Transverse colon (tissue), 4 donors: ENCODE data around the gene GPR32. TPM values are rescaled to one million over a fixed set of nuclear protein-coding genes. Genes with fewer than 3 reads are reported as not detected.
A peak's percentile ranks its signal among the peaks of the same experiment; 100 is the strongest.

Experiments
- DNase-seq: peaks from one replicate; pipeline ENCODE4 v3.0.0-alpha.2; 2019
- H3K27ac ChIP-seq, 4 donors: fragments of 200-600 bp; sonication (generic); 2 replicates each; pipeline ENCODE4 v1.5.1; 2016 to 2018; ENCODE audit warnings: inconsistent platforms in 4 of 4
- H3K27me3 ChIP-seq: fragments of 200-600 bp; sonication (generic); 2 replicates; pipeline ENCODE4 v1.5.1; 2017; ENCODE audit warnings: inconsistent platforms
- H3K36me3 ChIP-seq, 4 donors: fragments of 200-600 bp; sonication (generic); 2 replicates each; pipeline ENCODE4 v1.5.1; 2017 to 2019; ENCODE audit warnings: inconsistent platforms in 4 of 4
- H3K4me1 ChIP-seq, 4 donors: fragments of 200-600 bp; sonication (generic); 2 replicates each; pipeline ENCODE4 v1.5.1; 2017 to 2020; ENCODE audit warnings: inconsistent platforms in 4 of 4
- H3K4me3 ChIP-seq, 4 donors: fragments of 200-600 bp; sonication (generic); 1 replicate in 1 of 4; 2 replicates in 3 of 4; pipeline versions ENCODE4 v1.5.1 to v1.6.1; 2017 to 2019; ENCODE audit warnings: inconsistent platforms in 4 of 4
- H3K9me3 ChIP-seq, 2 donors: fragments of 200-600 bp; sonication (generic); 2 replicates each; pipeline ENCODE4 v1.5.1; 2017 to 2019; ENCODE audit warnings: inconsistent platforms in 2 of 2
- EP300 ChIP-seq: sonication (generic); formaldehyde crosslinking; IDR thresholded peaks from one replicate; pipeline ENCODE4 v1.6.1; 2017; ENCODE audit warnings: antibody characterized with exemption, low read depth
- POLR2A ChIP-seq: fragments of 450-650 bp; IDR thresholded peaks from one replicate; pipeline ENCODE4 v1.6.1; 2016; ENCODE audit warnings: antibody characterized with exemption, mild to moderate bottlenecking, moderate library complexity
- POLR2AphosphoS5 ChIP-seq, 3 donors: sonication (generic); formaldehyde crosslinking; IDR thresholded peaks; one replicate each; pipeline ENCODE4 v1.6.1; 2016; ENCODE audit warnings: antibody characterized with exemption in 3 of 3
- WGBS, 2 donors: methylation state at CpG; one replicate each; pipeline ENCODE4 v1.1.5; 2018; ENCODE audit warnings: low coverage in 1 of 2; 5-methylcytosine and 5-hydroxymethylcytosine counted together
- in situ Hi-C, 4 donors: fragments of 200-750 bp; cut with MboI; loops; one replicate each; pipeline versions ENCODE4 v1.15.0 to v1.15.1; 2017; ENCODE audit warnings: low sequenced_read_pairs in 3 of 4, low pct_ligation_motif_present in 1 of 4, low pct_unique_long_range_greater_than_20kb in 1 of 4
- intact Hi-C: fragments of 100-400 bp; cut with DNase I; formaldehyde crosslinking; loops from one replicate; pipeline ENCODE4 v1.15.1; 2023; ENCODE audit warnings: low total_unique reads
- total RNA-seq, 4 donors: library from RNA; depleted of rRNA; stranded (reverse); fragments of >200 nt; gene quantifications; one replicate each; pipeline ENCODE4 v1.1.0, GENCODE V29; 2016
- TF ChIP-seq, protein P1 (sequence below), 5 experiments: fragments of 200-600 bp in 3 of 5; fragments of 450-650 bp in 2 of 5; sonication (generic) in 3 of 5; IDR thresholded peaks; 1 replicate in 2 of 5; 2 replicates in 3 of 5; pipeline ENCODE4 v1.5.1; 2016 to 2017; ENCODE audit warnings: antibody characterized with exemption in 5 of 5, inconsistent platforms in 3 of 5, mild to moderate bottlenecking in 2 of 5, moderate library complexity in 1 of 5

Gene GPR32
- total RNA-seq, 4 donors from 2014 or later, result not detected

DNA sequence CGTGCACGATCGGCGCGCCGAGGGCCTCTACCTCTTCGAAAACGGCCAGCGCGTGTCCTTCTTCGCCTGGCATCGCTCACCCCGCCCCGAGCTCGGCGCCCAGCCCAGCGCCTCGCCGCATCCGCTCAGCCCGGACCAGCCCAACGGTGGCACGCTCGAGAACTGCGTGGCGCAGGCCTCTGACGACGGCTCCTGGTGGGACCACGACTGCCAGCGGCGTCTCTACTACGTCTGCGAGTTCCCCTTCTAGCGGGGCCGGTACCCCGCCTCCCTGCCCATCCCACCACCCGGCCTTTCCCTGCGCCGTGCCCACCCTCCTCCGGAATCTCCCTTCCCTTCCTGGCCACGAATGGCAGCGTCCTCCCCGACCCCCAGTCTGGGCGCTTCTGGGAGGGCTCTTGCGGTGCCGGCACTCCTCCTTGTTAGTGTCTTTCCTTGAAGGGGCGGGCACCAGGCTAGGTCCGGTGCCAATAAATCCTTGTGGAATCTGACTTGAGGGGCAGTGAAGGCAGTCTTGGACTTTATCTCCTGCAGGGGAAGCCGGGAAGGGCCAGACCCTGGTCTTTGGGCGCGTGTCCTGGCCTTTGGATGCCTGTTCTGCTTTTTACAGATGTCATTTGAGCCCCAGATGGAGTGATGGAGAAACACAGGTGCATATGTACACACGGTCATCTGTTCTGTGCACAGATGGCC, 44.9 kb upstream of the GPR32 start:
- Histone ChIP-seq H3K36me3 (no peaks in the 10 kb centered on the region), H3K27ac (peak overlapping the region; percentile 34 to 83 (median 64)), H3K4me1 (peaks cover 0 to 23% (median 16%) of the 10 kb centered on the region in 4 donors), H3K9me3 (no peaks in the 10 kb centered on the region), H3K4me3 (peak overlapping the region; percentile 26 to 62 (median 53)), H3K27me3 (peaks cover 49% of the 10 kb centered on the region)
- 5% methylated on average over 46 of the region's 52 CpGs; no CpG with 5 or more reads in 1 of the 2 donors for WGBS, 2 donors
- in situ Hi-C loops (no loop called here), intact Hi-C loops (no loop called here)
- TF ChIP-seq EP300 (no peak), POLR2AphosphoS5 (IDR thresholded peaks at IDR 0.05) (no peak), POLR2A (no peak)
- TF ChIP-seq, protein P1, sequence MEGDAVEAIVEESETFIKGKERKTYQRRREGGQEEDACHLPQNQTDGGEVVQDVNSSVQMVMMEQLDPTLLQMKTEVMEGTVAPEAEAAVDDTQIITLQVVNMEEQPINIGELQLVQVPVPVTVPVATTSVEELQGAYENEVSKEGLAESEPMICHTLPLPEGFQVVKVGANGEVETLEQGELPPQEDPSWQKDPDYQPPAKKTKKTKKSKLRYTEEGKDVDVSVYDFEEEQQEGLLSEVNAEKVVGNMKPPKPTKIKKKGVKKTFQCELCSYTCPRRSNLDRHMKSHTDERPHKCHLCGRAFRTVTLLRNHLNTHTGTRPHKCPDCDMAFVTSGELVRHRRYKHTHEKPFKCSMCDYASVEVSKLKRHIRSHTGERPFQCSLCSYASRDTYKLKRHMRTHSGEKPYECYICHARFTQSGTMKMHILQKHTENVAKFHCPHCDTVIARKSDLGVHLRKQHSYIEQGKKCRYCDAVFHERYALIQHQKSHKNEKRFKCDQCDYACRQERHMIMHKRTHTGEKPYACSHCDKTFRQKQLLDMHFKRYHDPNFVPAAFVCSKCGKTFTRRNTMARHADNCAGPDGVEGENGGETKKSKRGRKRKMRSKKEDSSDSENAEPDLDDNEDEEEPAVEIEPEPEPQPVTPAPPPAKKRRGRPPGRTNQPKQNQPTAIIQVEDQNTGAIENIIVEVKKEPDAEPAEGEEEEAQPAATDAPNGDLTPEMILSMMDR (IDR thresholded peaks at IDR 0.05), result no peak
- no peak for DNase-seq

DNA sequence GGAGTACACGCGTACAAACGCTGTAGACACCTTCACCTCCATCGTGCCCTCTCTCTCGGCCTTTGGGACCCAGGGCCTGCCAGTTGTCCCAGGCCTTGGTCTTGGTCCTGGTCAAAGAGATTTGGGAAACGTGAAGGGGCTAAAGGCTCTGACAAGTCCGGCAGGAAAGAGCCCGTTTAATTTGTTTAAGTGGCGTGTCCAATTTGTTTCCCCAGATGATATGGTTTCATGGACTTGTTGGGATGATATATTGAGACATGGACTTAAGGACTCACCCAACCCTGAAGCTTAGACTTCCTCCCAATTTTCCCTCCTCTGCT, 44.4 kb upstream of the GPR32 start:
- intact Hi-C loops, result no loop called here
- H3K27me3 ChIP-seq, result peaks cover 52% of the 10 kb centered on the region
- peak overlapping the region in 2 of 4 donors; percentile 52 to 54 for H3K4me3 ChIP-seq

DNA sequence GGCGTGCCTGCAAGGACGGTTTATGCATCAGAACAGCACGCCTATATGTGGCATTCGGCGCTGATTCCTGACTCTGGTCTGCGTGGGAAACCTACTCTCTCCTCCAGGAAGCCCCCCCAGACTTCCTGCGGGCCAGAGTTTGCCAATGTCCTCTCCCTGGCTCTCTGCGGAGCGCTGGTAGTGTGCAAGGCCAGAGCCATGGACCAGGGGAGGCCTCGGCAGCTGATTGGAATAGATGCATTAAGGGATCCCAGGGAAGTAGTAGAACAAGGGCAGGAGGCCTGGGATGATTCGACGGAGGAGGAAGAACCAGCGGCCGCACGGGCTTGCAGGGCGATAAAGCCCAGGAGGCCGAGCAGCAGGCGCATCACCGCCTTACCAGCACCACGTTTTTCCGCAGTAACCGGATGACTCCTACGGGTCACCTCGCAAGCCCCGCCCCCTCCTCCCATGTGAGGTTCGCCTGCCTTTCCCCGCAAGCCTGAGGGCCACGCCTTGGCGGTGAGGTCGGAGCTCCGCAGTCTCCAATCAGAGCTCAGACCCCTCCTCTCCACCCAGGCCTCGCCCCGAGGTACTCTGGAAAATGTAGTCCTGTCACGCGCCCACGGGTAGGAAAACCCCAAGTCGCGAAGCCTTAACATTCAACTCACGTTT, 42.1 kb upstream of the GPR32 start:
- H3K27ac ChIP-seq, result no peak overlapping the region
- H3K4me3 ChIP-seq, result no peak overlapping the region
- TF ChIP-seq POLR2A (no peak), EP300 (no peak), POLR2AphosphoS5 (IDR thresholded peaks at IDR 0.05) (no peak)
- TF ChIP-seq, protein P1 (IDR thresholded peaks at IDR 0.05), result no peak
- in situ Hi-C loops (no loop called here), intact Hi-C loops (no loop called here)
- peaks cover 0 to 23% (median 16%) of the 10 kb centered on the region in 4 donors for H3K4me1 ChIP-seq
- WGBS, 2 donors, result 35 to 37% methylated on average over 9 to 39 of the region's 39 CpGs
- peak; percentile 42 for DNase-seq
- no peaks in the 10 kb centered on the region for H3K36me3 ChIP-seq
- H3K27me3 ChIP-seq, result peaks cover 39% of the 10 kb centered on the region
- H3K9me3 ChIP-seq, result no peaks in the 10 kb centered on the region

More for the DNA sequence above, 44.4 kb upstream of the GPR32 start:
- Histone ChIP-seq H3K4me1 (peaks cover 0 to 23% (median 16%) of the 10 kb centered on the region in 4 donors), H3K36me3 (no peaks in the 10 kb centered on the region), H3K27ac (no peak overlapping the region), H3K9me3 (no peaks in the 10 kb centered on the region)
- WGBS, 2 donors, result 77% methylated on average over 9 of the region's 9 CpGs; no CpG with 5 or more reads in 1 of the 2 donors
- in situ Hi-C loops, result no loop called here
- no peak for DNase-seq
- TF ChIP-seq EP300 (no peak), POLR2AphosphoS5 (IDR thresholded peaks at IDR 0.05) (no peak), POLR2A (no peak)
- TF ChIP-seq, protein P1 (IDR thresholded peaks at IDR 0.05), result no peak

DNA sequence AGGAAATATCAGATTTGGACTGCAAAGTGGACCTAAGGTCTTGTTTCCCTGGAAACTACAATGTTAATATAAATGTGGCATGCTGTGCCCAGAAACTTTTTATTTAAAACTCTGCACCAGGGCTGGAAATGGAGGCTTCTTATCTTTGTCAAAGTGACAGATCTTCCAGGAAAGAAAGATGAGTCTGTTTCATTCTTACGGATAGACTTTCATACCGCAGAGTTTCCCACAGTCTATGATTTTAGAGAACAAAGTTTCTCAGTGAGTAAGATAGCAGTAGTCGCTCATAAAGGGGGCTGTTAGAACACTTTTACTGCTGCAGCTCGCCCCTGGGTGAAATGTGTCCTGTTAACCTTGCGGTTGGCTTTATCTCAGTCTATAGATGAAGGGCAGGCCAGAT, 40.4 kb upstream of the GPR32 start:
- H3K4me3 ChIP-seq, result no peak overlapping the region
- no peak for DNase-seq
- TF ChIP-seq POLR2AphosphoS5 (IDR thresholded peaks at IDR 0.05), result no peak
- TF ChIP-seq, protein P1 (IDR thresholded peaks at IDR 0.05), result no peak
- no peak for TF ChIP-seq POLR2A
- no peak for TF ChIP-seq EP300
- H3K36me3 ChIP-seq, result no peaks in the 10 kb centered on the region
- H3K9me3 ChIP-seq, result no peaks in the 10 kb centered on the region
- H3K27me3 ChIP-seq, result peaks cover 29% of the 10 kb centered on the region
- no peak overlapping the region for H3K27ac ChIP-seq
- in situ Hi-C loops (no loop called here), intact Hi-C loops (no loop called here)
- H3K4me1 ChIP-seq, result peaks cover 0 to 12% (median 8%) of the 10 kb centered on the region in 4 donors
- 43 to 65% methylated on average over 4 to 5 of the region's 5 CpGs for WGBS, 2 donors
